GM18526 (cell line): ENCODE data around the gene METTL5.

Experiments used
- POLR2A ChIP-seq: IDR thresholded peaks from 3 replicates; pipeline ENCODE4 v1.6.1; 2011; ENCODE audit not compliant: insufficient read length; ENCODE audit errors: extremely low read depth

METTL5 gene

GRCh38 chr2:169824373-169825333 is at the start of gene METTL5:
Gene METTL5 (minus strand): TSS chr2:169824905. CDS start chr2:169824597, 308 bp downstream.
- peak; percentile 92 for TF ChIP-seq POLR2A

GRCh38 chr2:169871994-169872393 is 47.3 kb upstream of the METTL5 start:
- TF ChIP-seq POLR2A: no peak

- no peak for TF ChIP-seq POLR2A
Measured at GRCh38 chr2:169868951-169869350, 44.2 kb upstream of the METTL5 start.

GRCh38 chr2:169867579-169867978 is 42.9 kb upstream of the METTL5 start:
- no peak for TF ChIP-seq POLR2A

GRCh38 chr2:169865492-169865891 is 40.8 kb upstream of the METTL5 start:
- no peak for TF ChIP-seq POLR2A

- no peak for TF ChIP-seq POLR2A
Measured at GRCh38 chr2:169862816-169863215, 38.1 kb upstream of the METTL5 start.

- TF ChIP-seq POLR2A: no peak
Measured at GRCh38 chr2:169860149-169860548, 35.4 kb upstream of the METTL5 start.

GRCh38 chr2:169859423-169859822 is 34.7 kb upstream of the METTL5 start:
- no peak for TF ChIP-seq POLR2A

- TF ChIP-seq POLR2A: no peak
Measured at GRCh38 chr2:169853041-169853668, 28.4 kb upstream of the METTL5 start.

- no peak for TF ChIP-seq POLR2A
Measured at GRCh38 chr2:169849710-169850109, 25.0 kb upstream of the METTL5 start.

GRCh38 chr2:169845016-169845415 is 20.3 kb upstream of the METTL5 start:
- TF ChIP-seq POLR2A: no peak

GRCh38 chr2:169840747-169841142 is 16.0 kb upstream of the METTL5 start:
- no peak for TF ChIP-seq POLR2A

GRCh38 chr2:169839954-169840746 is 15.4 kb upstream of the METTL5 start:
- no peak for TF ChIP-seq POLR2A

- TF ChIP-seq POLR2A: no peak
Measured at GRCh38 chr2:169838743-169839489, 14.2 kb upstream of the METTL5 start.

GRCh38 chr2:169834401-169834800 is 9.7 kb upstream of the METTL5 start:
- no peak for TF ChIP-seq POLR2A
